HepG2 (cell line): ENCODE measurements around the gene SYNPO. TPM values are rescaled to one million over a fixed set of nuclear protein-coding genes. Genes with fewer than 3 reads are reported as not detected.

Experiments
- ATAC-seq: fragments of 200-7000 bp; cut with Tn5 transposase; 3 replicates; pipeline ENCODE4 v1.9.1; 2020; ENCODE audit warnings: mild to moderate bottlenecking, moderate library complexity
- BruUV-seq: library from RNA; stranded (reverse); fragments of 400-500 nt; replicated peaks from 2 replicates; lab custom pipeline; 2021; lab: Mats Ljungman, UMichigan
- CTCF ChIA-PET: fragments of 300-600 bp; formaldehyde crosslinking; extraction: SDS; loops from one replicate; lab custom pipeline; 2021; ENCODE audit warnings: low total read pairs, inconsistent platforms, low intra/inter-chr PET ratio; lab: Yijun Ruan, JAX
- POLR2A ChIA-PET: fragments of 350-600 bp; sonication (Branson Sonifier 250); formaldehyde crosslinking; loops from one replicate; lab custom pipeline; 2020; ENCODE audit warnings: antibody characterized with exemption, inconsistent platforms; lab: Yijun Ruan, JAX
- DNase-seq: peaks from one replicate; pipeline ENCODE4 v3.0.0-alpha.2; 2015; ENCODE audit warnings: low spot score
- FAIRE-seq: peaks from 3 replicates; lab custom pipeline; 2011; peaks lifted over from hg19 to GRCh38; lab: Jason Lieb, UNC
- H2AFZ ChIP-seq: one replicate; pipeline ENCODE4 v1.6.1; 2011; ENCODE audit warnings: low read length, inconsistent platforms
- H3K27ac ChIP-seq: fragments of 300-600 bp; 3 replicates; pipeline ENCODE4 v1.8.0; 2011; ENCODE audit warnings: mixed run types, mild to moderate bottlenecking, mixed read lengths, low read length, inconsistent platforms; ENCODE audit not compliant: insufficient read depth; ENCODE audit errors: extremely low read length
- H3K27me3 ChIP-seq, 2 experiments: fragments of 200-600 bp in 1 of 2; 2 replicates in 1 of 2; 3 replicates in 1 of 2; pipeline versions ENCODE4 v1.6.0 to v1.8.0; 2011; ENCODE audit warnings: low read length in 2 of 2, mild to moderate bottlenecking in 2 of 2, moderate library complexity in 2 of 2, inconsistent platforms in 1 of 2; ENCODE audit not compliant: insufficient read depth in 2 of 2, control insufficient read depth in 1 of 2
- H3K36me3 ChIP-seq, 2 experiments: fragments of 200-600 bp in 1 of 2; replicated peaks in 1 of 2; 2 replicates in 1 of 2; 3 replicates in 1 of 2; pipeline versions ENCODE4 v1.5.1 to v1.8.0; 2011; ENCODE audit warnings: low read length in 2 of 2, inconsistent platforms in 1 of 2; ENCODE audit not compliant: insufficient read depth in 2 of 2, control insufficient read depth in 1 of 2
- H3K4me1 ChIP-seq: 2 replicates; pipeline ENCODE4 v1.5.1; 2012; ENCODE audit warnings: low read length, inconsistent platforms; ENCODE audit not compliant: insufficient read depth
- H3K4me2 ChIP-seq: 2 replicates; pipeline ENCODE4 v1.6.0; 2011; ENCODE audit warnings: low read depth, low read length, inconsistent platforms
- H3K4me3 ChIP-seq, 3 experiments: fragments of 200-600 bp in 1 of 3; sonication (generic), shearing (Covaris generic) in 1 of 3; replicated peaks in 1 of 3; 2 replicates each; pipeline ENCODE4 v1.5.1; 2011 to 2016; ENCODE audit warnings: low read length in 3 of 3, inconsistent platforms in 2 of 3, low read depth in 2 of 3, mild to moderate bottlenecking in 2 of 3, control low read depth in 1 of 3, mixed read lengths in 1 of 3; ENCODE audit not compliant: insufficient read depth in 1 of 3
- H3K79me2 ChIP-seq: one replicate; pipeline ENCODE4 v1.6.1; 2011; ENCODE audit warnings: low read length, inconsistent platforms; ENCODE audit not compliant: insufficient read depth
- H3K9ac ChIP-seq: 2 replicates; pipeline ENCODE4 v1.6.0; 2011; ENCODE audit warnings: mild to moderate bottlenecking, low read depth, low read length, inconsistent platforms; ENCODE audit not compliant: insufficient read depth
- H3K9me3 ChIP-seq: 2 replicates; pipeline ENCODE4 v1.5.1; 2012; ENCODE audit warnings: mild to moderate bottlenecking, low read length
- H4K20me1 ChIP-seq: 2 replicates; pipeline ENCODE4 v1.6.0; 2011; ENCODE audit warnings: inconsistent platforms, mild to moderate bottlenecking, low read length, moderate library complexity; ENCODE audit not compliant: insufficient read depth
- BCL6 ChIP-seq: IDR thresholded peaks from 2 replicates; pipeline ENCODE4 v1.6.1; 2016; ENCODE audit warnings: missing genetic modification reagents, missing compliant biosample characterization
- PCBP2 ChIP-seq: fragments of 200-400 bp; formaldehyde crosslinking; optimal IDR thresholded peaks from 2 replicates; pipeline ENCODE3; 2018; ENCODE audit warnings: low read length, low read depth; ENCODE audit not compliant: poor library complexity, severe bottlenecking
- SMARCC2 ChIP-seq: fragments of 450-650 bp; IDR thresholded peaks from 2 replicates; pipeline ENCODE4 v1.6.1; 2017; ENCODE audit warnings: antibody characterized with exemption, mild to moderate bottlenecking
- ZBTB14 ChIP-seq: sonication (generic); formaldehyde crosslinking; IDR thresholded peaks from 2 replicates; pipeline ENCODE4 v1.4.0; 2020; ENCODE audit warnings: missing genetic modification reagents
- ZNF138 ChIP-seq: sonication (generic); formaldehyde crosslinking; IDR thresholded peaks from 2 replicates; pipeline ENCODE4 v1.5.0; 2020; ENCODE audit warnings: mild to moderate bottlenecking, low read depth, missing genetic modification reagents
- ZNF589 ChIP-seq: sonication (generic); formaldehyde crosslinking; conservative IDR thresholded peaks from 2 replicates; pipeline ENCODE4 v1.8.0; 2022; ENCODE audit warnings: mild to moderate bottlenecking, moderate library complexity, missing genetic modification reagents
- WGBS: methylation state at CpG from one replicate; pipeline ENCODE4 v1.1.6; 2017; ENCODE audit warnings: low lambda C conversion rate; 5-methylcytosine and 5-hydroxymethylcytosine counted together
- in situ Hi-C: cut with HindIII; loops from 2 replicates; pipeline ENCODE4 v1.10.0; 2017; ENCODE audit warnings: low pct_unique_long_range_greater_than_20kb; ENCODE audit not compliant: extremely low pct_ligation_motif_present
- intact Hi-C: fragments of 100-400 bp; cut with micrococcal nuclease; formaldehyde crosslinking; loops from one replicate; pipeline ENCODE4 v1.10.0; 2022; ENCODE audit not compliant: unreplicated experiment
- polyA plus RNA-seq, 8 experiments: library from polyadenylated mRNA; depleted of rRNA in 3 of 8; stranded (reverse) in 7 of 8; unstranded in 1 of 8; fragments of >200 nt; fragmentation: Illumina TruSeq in 4 of 8; extraction: Trizol in 4 of 8; gene quantifications; 2 replicates each; pipeline versions ENCODE4 v1.2.1 to v1.2.3, GENCODE V29; 2011 to 2016; ENCODE audit warnings: low read depth in 4 of 8, missing spikeins in 1 of 8, mixed read lengths in 1 of 8; ENCODE audit not compliant: insufficient read depth in 1 of 8
- total RNA-seq, 5 experiments: library from RNA; depleted of rRNA; stranded (reverse); fragments of >200 nt; fragmentation: Illumina TruSeq; extraction: Trizol; gene quantifications; 2 replicates each; pipeline ENCODE4 v1.2.3, GENCODE V29; 2016; ENCODE audit warnings: low read depth in 1 of 5
- TF ChIP-seq, protein P1 (sequence below): sonication (generic); formaldehyde crosslinking; conservative IDR thresholded peaks from 2 replicates; pipeline ENCODE4 v1.5.0; 2020; ENCODE audit warnings: missing genetic modification reagents
- TF ChIP-seq, protein P2 (sequence below): sonication (generic); formaldehyde crosslinking; IDR thresholded peaks from 2 replicates; pipeline ENCODE4 v1.8.1; 2022; ENCODE audit warnings: low read depth, mild to moderate bottlenecking, missing genetic modification reagents

The SYNPO gene
- total and polyA plus RNA-seq, 2 of the 13 experiments (the other 11 are each of a cell fraction or from before 2014, with no cell fraction given), result 0.09 to 0.30 TPM

GRCh38 chr5:150631326-150631701 lies 9.1 kb upstream of the SYNPO start:
- in situ Hi-C loops (no loop called here), intact Hi-C loops (loop anchor here (10.0 kb wide), 1 partner anchor 167 kb away; no protein-coding TSS in a partner anchor)
- Histone ChIP-seq H3K9ac (no peak overlapping the region), H3K4me1 (peaks cover 10% of the 10 kb centered on the region), H3K9me3 (no peaks in the 10 kb centered on the region), H3K4me3 (no peak overlapping the region), H3K27ac (no peak overlapping the region), H3K79me2 (no peaks in the 10 kb centered on the region), H3K27me3 (peaks cover 0 to 9% of the 10 kb centered on the region in 2 experiments; a peak in 4 of 5 replicates), H4K20me1 (no peaks in the 10 kb centered on the region), H2AFZ (no peak overlapping the region), H3K36me3 (no peaks in the 10 kb centered on the region), H3K4me2 (0 out of 2 replicates have a peak overlapping the region, but pooled peaks have one; percentile 13)
- ChIA-PET POLR2A (interaction anchor here (1.0 kb wide), 1 partner anchor 9 kb away, joined by 3 read pairs; the partner anchor contains the start of gene SYNPO), CTCF (no interaction called here)
- 42% methylated on average over 5 of the region's 6 CpGs for WGBS
- ATAC-seq, result no peak
- DNase-seq, result no peak
- TF ChIP-seq ZNF138, result no peak
- no peak for FAIRE-seq
- BruUV-seq, result no TSS peak

DNA sequence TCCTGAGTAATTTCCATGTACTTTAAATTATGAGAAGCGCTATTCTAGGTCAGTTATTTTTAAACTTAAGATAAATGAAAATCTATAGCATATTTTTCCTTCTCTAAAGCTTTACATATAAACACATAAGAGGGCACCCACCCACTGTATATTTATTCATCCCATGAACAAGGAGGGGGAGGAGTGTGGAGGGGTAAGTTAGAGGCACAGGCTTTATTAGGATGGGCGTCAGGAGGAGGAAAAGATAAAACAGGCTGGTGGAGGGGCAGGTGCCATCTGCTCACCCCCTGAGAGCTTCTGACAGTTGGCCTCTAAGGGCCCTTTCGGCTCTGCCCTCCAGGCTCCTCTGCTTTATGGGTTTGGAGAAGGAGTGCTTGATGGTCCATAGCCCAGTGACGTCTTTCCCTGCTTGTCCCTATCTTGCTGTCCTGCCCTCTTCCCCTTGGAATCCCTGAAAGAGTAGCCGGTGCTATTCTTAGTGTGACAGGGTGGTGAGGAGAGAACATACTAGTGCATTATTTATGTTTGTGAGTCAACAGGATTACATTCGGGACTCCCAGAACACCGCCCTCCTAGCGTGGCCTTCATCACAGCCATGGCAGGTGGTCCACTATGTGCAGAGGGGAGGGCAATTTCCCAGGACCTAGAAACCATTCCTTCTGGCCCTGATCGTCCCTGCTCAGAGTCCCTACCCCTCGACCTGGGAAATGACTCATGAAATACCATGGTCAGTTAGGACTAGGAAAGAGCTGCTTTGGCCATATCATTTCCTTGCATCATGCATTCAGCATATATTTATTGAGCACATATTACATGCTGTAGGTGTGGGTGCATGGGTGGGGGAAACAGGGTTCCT lies 7.9 kb upstream of the SYNPO start:
- POLR2A ChIA-PET, result no interaction called here
- no peak for DNase-seq
- H4K20me1 ChIP-seq, result no peaks in the 10 kb centered on the region
- no peak overlapping the region for H3K4me3 ChIP-seq
- CTCF ChIA-PET, result no interaction called here
- ATAC-seq, result no peak
- BruUV-seq, result no TSS peak
- 30% methylated on average over 6 of the region's 10 CpGs for WGBS
- H3K79me2 ChIP-seq, result no peaks in the 10 kb centered on the region
- H3K36me3 ChIP-seq, result no peaks in the 10 kb centered on the region
- H3K4me2 ChIP-seq, result no peak overlapping the region
- H2AFZ ChIP-seq, result no peak overlapping the region
- H3K27ac ChIP-seq, result no peak overlapping the region
- no peak for FAIRE-seq
- no peaks in the 10 kb centered on the region for H3K9me3 ChIP-seq
- intact Hi-C loops (loop anchor here (10.0 kb wide), 1 partner anchor 168 kb away; no protein-coding TSS in a partner anchor), in situ Hi-C loops (no loop called here)
- TF ChIP-seq ZBTB14 (no peak), PCBP2 (no peak), SMARCC2 (no peak), BCL6 (CRISPR knock-in tag) (no peak), ZNF589 (no peak)
- TF ChIP-seq, protein P1, sequence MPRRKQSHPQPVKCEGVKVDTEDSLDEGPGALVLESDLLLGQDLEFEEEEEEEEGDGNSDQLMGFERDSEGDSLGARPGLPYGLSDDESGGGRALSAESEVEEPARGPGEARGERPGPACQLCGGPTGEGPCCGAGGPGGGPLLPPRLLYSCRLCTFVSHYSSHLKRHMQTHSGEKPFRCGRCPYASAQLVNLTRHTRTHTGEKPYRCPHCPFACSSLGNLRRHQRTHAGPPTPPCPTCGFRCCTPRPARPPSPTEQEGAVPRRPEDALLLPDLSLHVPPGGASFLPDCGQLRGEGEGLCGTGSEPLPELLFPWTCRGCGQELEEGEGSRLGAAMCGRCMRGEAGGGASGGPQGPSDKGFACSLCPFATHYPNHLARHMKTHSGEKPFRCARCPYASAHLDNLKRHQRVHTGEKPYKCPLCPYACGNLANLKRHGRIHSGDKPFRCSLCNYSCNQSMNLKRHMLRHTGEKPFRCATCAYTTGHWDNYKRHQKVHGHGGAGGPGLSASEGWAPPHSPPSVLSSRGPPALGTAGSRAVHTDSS, result no peak
- TF ChIP-seq, protein P2, sequence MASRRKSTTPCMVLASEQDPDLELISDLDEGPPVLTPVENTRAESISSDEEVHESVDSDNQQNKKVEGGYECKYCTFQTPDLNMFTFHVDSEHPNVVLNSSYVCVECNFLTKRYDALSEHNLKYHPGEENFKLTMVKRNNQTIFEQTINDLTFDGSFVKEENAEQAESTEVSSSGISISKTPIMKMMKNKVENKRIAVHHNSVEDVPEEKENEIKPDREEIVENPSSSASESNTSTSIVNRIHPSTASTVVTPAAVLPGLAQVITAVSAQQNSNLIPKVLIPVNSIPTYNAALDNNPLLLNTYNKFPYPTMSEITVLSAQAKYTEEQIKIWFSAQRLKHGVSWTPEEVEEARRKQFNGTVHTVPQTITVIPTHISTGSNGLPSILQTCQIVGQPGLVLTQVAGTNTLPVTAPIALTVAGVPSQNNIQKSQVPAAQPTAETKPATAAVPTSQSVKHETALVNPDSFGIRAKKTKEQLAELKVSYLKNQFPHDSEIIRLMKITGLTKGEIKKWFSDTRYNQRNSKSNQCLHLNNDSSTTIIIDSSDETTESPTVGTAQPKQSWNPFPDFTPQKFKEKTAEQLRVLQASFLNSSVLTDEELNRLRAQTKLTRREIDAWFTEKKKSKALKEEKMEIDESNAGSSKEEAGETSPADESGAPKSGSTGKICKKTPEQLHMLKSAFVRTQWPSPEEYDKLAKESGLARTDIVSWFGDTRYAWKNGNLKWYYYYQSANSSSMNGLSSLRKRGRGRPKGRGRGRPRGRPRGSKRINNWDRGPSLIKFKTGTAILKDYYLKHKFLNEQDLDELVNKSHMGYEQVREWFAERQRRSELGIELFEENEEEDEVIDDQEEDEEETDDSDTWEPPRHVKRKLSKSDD (CRISPR knock-in tag), result no peak
- H3K4me1 ChIP-seq, result peaks cover 23% of the 10 kb centered on the region
- no peak overlapping the region for H3K9ac ChIP-seq
- no peaks in the 10 kb centered on the region; a peak in 1 of 5 replicates for H3K27me3 ChIP-seq
